ENCODE results near the gene ADAP1.

DNA sequence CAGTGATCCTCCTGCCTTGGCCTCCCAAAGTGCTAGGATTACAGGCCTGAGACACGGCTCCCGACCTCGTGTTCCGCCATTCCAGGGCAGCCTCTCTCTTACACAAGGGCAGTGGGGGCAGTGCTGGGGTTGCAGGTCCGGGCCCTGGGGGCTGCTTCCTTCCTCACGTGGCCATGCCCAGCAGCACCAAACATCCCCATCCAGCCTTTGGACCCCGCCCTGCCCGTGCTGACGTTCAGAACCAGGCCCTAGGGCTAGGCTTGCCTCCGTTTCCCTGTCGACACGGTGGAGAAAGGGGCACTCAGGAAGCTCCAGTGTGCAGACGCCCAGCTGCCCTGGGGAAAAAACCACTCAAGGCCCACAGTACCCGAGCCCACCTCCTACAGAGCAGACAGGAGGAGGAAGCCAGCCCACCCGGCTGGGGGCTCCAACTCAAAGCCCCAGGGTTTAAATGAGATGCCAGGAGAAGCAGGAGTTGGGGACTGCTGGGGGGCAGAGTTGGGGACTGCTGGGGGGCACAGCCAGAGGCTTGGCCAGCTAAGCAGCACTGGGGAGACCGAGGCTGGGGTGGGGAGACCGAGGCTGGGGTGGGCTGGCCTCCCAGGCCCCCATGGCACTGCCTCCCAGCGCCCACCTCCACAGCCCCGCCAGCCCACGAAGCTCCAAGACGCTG, 35.9 kb downstream of the ADAP1 start:
- TF ChIP-seq POLR2A (IDR thresholded peaks at IDR 0.05) (no peak), EP300 (IDR thresholded peaks at IDR 0.05) (no peak)
